SIG-M5 treated with dmso at 0.1 percent for 504 hours (cell line): ENCODE data around the gene BPTF.
"Not testable (repeated sequence)": the region's sequence is repeated elsewhere in the genome, so short reads cannot be mapped to it uniquely, and the experiment has no call there.

Experiments
- DNase-seq: peaks from one replicate; lab custom pipeline; 2025; ENCODE audit not compliant: unreplicated experiment; lab: John Stamatoyannopoulos, UW

Gene BPTF

DNA sequence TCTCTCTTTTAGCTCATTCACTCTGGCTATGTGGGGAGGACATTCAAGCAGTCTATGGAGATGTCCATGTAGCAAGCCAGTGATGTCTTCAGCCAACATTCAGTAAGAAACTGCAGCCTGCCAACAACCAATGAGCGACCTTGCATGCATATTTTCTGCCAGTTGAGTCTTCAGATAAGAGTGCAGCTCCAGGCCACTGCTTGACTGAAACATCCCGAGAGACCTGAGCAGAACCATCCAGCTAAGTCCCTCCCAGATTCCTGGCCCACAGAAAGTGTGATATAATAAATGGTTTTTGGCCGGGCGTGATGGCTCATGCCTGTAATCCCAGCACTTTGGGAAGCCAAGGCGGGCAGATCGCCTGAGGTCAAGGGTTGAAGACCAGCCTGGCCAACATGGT lies 181.5 kb downstream of the BPTF start:
- DNase-seq, result no peak

DNA sequence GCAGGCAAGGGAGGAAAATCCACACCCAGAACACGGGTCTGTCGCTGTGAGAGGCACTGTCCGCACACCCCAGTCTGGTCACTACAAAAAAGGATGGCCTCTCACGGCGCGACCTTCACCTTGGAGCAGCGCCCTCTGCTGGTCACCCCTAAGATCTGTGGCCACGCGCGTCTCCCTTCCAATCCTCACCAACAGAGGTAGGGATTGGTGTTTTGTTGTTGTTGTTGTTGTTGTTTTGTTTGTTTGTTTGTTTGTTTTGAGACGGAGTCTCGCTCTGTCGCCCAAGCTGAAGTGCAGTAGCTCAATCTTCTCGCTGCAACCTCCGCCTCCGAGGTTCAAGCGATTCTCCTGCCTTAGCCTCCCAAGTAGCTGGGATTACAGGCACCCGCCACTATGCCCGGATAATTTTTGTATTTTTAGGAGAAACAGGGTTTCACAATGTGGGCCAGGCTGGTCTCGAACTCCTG lies 185.9 kb downstream of the BPTF start:
- peak; percentile 36 for DNase-seq

DNA sequence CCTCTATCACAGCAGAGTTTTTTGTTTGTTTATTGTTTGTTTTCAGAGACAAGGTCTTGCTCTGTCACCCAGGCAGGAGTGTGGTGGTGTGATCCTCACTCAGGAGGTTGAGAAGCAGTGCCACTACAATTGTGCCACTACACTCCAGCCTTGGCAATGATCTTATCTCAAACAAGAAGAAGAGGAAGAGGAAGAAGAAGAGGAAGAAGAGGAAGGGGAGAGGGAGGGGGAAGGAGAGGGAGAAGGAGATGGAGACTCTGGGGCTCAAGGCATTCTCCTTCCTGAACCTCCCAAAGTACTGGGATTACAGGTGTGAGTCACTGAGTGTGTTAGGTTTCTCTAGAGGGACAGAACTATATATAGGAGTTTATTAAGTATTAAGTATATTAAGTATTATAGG lies 188.1 kb downstream of the BPTF start:
- no peak for DNase-seq

DNA sequence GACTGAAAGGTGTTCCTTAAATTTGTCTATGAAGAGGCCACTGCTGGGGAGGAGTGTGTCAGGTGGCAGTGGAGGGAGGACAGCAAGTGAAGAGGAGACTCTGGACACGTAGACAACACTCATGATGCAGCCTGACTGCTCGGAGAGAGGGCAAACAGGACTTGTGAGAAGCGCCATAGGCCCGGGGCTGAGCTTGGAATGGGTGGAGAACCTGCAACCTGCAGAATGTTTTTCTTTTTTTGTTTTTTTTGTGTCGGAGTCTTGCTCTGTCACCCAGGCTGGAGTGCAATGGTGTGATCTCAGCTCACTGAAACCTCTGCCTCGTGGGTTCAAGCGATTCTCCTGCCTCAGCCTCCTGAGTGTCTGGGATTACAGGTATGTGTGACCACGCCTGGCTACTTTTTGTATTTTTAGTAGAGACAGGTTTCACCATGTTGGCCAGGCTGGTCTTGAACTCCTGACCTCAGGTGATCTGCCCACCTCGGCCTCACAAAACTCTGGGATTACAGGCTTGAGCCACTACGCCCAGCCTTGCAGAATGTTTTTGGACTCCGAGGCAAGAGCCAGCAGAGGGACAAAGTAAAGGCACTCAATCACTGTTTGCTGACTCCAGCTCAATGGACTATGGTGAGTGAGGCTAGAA lies 189.9 kb downstream of the BPTF start:
- DNase-seq, result no peak

DNA sequence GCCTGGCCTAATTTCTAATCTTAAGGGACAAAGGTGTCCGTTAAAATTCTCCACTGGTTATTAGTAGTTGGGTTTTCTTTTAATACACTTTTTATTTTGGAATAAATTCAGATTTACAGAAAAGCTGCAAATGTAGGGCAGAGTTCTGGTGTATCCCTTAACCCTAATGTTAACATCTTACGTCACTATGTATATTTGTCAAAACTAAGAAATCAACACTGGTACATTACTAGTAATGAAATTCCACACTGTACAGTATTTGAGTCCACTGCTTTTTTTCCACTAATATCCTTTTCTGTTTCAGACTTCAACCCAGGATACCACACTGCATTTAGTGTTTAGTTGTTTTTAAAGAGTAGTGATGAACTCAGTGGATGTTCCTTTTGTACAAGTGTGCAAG lies 191.5 kb downstream of the BPTF start:
- DNase-seq, result no peak

DNA sequence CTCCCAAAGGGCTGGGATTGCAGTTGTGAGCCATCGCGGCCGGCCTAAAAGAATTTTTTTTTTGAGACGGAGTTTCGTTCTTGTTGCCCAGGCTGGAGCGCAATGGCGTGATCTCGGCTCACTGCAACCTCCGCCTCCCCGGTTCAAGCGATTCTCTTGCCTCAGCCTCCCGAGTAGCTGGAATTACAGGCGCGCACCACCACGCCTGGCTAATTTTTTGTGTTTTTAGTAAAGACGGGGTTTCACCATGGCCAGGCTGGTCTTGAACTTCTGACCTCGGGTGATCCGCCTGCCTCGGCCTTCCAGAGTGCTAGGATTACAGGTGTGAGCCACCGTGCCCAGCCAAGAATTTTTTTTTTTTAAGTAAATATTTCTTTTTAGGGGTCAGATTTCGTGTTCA lies 193.2 kb downstream of the BPTF start:
- DNase-seq, result not testable (repeated sequence)

DNA sequence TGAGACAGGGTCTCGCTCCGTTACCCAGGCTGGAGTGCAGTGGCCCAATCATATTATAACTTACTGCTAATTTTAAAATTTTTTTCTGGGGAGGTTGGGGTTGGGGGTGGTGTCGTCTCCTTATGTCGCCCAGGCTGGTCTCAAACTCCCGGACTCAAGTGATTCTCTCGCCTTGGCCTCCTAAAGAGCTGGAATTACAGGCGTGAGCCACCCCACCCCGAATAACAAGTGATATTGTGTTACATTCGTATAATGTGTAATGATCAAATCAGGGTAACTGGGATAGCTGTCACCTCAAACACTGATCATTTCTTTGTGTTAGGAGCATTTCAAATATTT lies 194.0 kb downstream of the BPTF start:
- DNase-seq, result no peak

DNA sequence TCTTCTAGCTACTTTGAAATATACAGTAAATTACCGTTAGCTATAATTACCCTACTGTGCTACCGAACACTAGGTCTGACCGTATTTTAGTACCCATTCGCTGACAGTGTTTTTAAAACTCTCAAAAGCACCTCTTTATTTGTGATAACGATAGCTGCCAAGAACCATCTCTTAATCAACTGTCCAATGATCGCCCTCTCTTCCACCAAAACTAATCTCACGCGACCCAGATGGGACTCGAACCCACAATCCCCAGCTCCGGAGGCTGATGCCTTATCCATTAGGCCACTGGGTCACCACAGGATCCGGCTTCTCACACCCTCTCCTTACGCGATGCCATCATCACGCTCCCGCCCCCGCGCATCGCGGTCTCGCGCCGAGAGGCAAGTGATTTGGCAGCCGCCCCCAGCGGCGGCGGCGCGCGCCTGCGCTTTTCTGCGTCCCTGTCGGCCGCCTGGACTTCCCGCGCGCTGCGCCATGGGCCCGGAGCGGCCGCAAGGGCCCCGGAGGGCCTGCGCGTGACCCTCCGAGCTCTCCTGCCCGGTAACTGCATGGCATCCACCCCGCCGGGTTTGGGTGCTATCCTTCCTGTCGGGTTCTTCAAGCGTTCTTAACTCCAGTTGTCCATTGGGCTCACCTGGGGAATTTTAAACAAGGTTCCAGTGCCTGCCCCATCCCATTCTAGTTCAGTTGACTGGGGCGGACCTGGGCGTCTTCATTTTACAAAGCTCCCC lies 194.5 kb downstream of the BPTF start:
- DNase-seq, result peak; percentile 87

DNA sequence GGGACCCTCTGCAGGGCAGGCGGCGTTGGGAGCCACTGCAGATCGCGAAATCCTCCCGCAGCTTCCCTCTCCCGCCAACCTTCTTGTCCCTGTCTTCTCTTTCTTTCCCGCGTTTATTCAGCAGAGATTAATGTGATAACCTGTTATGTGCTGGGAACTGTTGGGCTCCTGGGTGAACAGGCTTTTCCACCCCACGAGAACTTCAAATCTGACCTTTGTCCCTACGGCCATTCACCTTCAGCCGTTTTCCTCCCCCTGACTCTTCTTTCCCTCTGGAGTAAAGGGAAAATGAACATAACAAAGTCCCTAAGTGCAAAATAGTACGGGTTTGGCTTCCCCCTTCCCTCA lies 195.1 kb downstream of the BPTF start:
- DNase-seq, result peak; percentile 62

DNA sequence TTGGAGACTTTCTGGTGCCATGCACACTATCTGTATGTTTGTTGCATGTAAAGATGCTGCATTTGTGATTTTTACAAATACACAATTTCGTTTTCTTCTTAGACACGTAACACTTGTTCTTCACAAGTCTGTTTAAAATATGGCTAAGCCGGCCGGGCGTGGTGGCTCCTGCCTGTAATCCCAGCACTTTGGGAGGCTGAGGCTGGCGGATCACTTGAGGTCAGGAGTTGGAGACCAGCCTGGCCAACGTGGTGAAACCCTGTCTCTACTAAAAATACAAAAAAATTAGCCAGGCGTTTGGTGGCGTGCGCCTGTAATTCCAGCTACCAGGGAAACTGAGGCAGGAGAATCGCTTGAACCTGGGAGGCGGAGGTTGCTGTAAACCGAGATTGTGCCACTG lies 195.5 kb downstream of the BPTF start:
- DNase-seq, result not testable (repeated sequence)

DNA sequence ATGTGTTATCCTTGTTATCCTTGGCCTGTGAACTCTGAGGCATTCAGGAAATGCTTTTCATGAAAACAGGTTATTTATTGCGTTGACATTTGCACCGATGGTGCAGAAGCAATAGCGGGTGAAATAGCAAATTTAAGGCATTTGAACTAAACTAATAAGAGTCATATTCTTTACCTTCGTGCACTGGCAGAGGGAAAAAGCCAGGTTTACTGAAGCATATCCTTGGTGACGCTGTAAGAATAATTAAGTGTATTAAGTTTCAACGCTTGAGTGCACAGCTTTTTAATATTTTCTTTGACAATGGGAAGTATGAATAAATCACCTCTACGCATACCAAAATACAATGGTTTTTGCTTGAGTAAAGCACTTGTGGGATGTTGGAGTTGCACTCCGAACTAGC lies 196.7 kb downstream of the BPTF start:
- DNase-seq, result no peak

DNA sequence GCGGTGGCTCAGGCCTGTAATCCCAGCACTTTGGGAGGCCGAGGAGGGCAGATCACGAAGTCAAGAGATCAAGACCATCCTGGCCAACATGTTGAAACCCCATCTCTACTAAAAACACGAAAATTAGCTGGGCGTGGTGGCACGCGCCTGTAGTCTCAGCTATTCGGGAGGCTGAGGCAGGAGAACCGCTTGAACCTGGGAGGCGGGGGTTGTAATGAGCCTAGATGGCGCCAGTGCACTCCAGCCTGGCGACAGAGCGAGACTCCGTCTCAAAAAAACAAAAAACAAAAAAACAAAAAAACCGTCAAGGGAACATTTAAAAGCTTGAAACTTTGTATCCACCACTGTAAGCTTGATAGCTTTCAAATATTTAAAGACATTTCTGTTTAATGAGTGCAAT lies 197.2 kb downstream of the BPTF start:
- not testable (repeated sequence) for DNase-seq

DNA sequence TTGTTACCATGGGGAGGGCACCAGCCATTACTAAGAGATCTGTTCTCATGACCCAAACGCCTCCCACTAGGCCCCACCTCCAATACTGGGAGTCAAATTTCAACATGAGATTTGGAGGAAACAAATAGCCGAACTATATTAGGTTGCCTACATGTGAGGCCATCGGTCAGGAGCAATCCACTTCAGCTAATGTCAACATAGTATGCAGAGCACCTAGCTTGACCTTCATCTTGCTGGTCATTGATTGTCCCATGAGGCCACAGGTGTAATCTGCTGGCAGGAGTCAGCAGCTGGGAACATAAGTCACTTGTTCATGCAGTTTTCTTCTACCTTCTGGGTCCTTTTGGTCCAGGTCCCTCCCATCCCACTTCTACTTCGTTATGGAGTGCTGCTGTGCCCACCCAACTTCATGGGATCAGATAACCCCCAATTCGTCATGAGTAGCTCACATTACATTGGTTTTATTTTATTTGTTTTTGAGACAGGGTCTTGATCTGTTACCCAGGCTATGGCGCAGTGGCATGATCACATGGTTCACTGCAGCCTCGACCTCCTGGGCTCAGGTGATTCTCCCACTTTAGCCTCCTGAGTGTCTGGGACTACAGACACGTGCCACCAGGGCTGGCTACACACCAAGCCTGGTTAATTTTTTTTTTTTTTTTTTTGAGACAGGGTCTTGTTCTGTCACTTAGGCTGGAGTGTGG lies 204.4 kb downstream of the BPTF start:
- no peak for DNase-seq
